ENCODE data around the gene CLDND1.

CLDND1 gene

DNA sequence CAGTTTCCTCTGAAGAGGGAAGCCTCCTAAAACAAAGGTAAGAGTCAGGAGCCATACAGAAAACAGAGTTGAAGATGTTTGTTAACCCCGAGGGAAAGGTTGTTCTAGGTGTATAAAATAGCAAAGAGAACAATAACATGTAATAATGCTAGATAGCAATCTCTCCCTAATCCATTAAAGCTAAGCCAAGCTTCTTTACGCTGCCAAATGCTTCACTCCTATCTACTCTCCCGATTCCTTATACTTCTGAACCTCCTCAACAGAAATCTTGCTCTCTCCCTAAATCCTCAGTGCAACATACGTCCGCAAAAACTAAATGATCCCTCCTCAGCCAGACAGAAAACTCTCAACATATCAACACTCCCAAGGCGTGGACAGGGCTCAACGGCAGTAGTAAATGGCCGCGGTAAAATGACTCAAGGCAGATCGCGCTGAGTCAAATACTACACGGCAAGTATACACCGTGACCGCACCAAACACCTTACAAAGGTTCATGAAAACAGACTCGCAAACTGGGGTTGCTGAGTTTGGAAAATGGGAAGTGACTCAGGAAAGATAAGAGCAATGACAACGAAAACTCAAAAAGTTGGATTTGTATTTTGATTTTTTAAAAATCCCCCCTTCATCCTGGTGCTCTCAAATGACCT, 682 bp downstream of the CLDND1 start:
- intact Hi-C loops (cut with DNase I) = no loop called here
- peak in 6 of 10 donors; percentile 17 to 85 (median 28) for DNase-seq

DNA sequence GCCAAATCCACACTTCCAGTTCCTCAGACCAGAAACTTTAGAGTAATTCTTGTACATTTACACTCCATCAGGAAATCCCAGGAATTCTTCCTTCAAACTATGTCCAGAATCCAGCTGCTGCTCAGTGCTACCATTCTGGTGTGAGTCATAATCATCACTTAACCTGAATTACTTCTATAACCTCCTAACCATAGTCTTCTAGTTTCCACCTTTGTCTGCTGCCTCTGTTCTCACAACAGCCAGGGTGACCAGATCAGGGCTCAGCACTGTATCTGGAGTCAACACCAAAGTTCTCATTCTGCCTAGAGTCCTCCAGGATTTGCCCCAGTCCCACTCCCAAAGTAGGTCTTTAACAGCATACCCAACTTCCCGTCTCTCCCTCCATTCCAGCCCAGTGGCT, 3.4 kb downstream of the CLDND1 start:
- intact Hi-C loops (cut with DNase I) = no loop called here
- DNase-seq = peak in 1 of 10 donors; percentile 13

DNA sequence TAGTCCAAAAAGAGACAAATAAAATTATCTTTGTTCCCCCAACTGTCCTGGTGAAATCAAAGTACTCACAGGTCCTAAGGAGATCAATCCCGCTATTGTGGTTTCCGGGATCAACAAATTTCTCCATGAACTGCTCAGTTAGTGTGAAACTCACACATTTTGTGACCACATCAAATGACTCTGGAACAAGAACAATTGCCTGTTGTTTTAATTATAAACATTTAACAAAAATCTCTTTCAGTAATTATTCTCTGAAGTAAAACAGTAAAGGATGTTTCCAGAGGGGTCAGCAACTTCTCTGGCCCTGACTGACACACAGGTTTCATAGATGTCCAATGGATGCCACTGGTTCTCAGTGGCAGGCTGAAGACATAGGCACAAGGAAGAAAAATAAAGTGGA, 3.9 kb downstream of the CLDND1 start:
- intact Hi-C loops (cut with DNase I) = no loop called here
- peak in 1 of 10 donors; percentile 43 for DNase-seq

DNA sequence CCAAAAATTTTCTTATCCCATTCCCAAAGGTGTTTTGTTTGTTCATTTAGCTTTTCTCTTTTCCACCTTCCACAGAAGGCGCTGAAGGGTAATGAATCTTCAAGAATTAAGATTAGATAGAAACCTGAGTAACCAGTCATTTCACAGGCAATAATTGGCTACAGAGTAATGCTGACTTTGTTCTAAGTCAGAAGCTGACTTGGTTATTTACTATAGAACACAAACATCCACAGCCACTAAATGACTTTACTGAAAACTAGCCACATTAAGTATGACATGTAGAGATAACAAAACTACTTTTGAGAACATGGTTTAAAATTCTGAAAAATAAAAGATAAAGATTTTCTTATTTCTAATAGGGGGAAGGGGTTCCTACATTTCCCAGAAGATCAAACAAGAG, 7.8 kb downstream of the CLDND1 start:
- no peak for DNase-seq
- intact Hi-C loops (cut with DNase I) = no loop called here

DNA sequence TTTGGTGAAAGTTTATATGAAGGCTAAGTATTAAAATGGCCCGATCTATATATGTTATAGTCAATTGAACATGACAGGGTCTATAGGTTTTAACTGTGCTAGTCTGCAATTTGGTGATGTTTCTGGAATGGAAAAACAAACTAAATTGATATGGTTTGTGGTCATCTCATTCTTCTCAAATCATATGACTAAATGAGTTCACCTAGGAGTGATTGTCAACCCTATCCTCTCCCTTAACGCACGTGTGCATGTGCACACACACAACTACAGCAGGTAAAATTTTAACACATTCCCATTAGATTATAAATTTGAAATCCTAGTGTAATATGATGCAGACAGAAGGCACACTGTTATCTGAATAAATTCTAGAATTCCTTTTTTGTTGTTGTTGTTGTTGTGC, 9.0 kb downstream of the CLDND1 start:
- no peak for DNase-seq
- intact Hi-C loops (cut with DNase I) = no loop called here

DNA sequence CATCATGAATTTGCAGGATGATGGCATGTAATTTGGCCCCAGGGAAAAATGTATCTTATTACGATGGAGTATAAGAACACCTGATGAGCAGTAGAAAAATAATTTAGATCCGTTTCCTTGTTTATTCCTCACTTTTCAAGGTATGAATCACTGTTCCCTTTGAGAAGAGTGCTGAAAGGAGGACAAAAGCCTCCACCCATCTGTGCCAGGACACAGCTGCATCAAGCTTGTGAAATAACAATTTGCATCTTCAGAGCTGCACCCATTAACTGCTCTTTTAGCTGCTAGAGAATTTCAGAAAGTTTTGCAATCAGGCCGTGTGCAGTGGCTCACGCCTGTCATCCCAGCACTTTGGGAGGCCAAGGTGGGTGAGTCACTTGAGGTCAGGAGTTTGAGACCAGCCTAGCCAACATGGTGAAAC, 9.6 kb downstream of the CLDND1 start:
- peak in 1 of 10 donors; percentile 17 for DNase-seq
- intact Hi-C loops (cut with DNase I) = no loop called here

DNA sequence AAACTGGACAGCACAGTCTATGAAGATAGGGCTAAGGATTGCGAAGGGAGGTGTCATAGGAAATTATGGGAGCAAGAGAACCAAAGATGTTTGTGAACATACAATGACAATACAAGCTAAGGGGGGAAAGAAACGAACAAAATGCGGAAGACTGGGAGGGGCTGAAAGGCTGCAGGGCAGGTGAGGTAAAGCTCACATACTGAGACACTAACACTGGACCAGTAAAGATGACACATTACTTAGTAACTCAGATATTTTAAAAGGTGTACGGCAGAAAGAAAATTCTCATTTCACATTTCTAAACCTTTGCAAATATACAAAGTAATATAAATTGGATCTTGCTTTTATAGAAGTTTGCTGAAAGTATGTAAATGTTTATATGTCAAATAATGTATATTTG, 10.1 kb downstream of the CLDND1 start:
- no peak for DNase-seq
- intact Hi-C loops (cut with DNase I) = no loop called here

DNA sequence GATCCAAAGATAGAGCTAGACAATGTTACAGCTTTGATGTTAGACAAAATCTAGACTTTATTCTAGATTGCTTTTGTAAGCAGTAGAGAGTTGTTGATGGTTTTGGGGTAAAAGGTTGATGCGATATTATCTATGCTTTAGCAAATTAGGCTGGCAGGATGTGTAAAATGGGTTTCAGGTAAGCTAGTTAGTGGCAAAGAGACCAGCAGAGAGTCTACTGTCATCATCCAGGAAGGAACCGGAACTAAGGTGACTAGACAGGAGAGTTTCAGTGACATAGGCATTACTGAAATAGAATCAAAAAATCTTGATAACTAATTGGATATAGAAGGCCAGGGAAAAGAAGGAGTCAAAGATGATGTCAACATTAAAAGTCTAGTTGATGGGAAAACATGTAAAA, 14.1 kb downstream of the CLDND1 start:
- no peak for DNase-seq
- intact Hi-C loops (cut with DNase I) = no loop called here

DNA sequence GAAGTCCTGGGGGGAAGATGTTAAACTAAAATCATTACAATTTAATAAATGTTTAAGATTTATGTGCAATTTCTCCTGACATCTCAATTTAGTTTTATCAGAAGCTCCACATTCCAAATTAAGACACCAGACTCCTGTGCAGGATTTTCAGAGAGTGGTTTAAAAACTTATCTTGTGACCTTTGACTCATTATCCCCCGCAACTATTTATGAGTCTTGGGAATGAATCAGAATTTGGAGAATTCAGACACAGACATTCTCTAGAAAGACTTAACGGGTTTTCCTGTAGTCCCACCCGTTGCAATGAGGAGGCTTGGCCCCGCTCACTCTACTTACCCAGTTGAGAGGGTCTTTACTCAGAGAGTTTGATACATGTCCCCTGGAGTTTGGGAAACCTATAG, 18.2 kb downstream of the CLDND1 start:
- intact Hi-C loops (cut with DNase I) = no loop called here

DNA sequence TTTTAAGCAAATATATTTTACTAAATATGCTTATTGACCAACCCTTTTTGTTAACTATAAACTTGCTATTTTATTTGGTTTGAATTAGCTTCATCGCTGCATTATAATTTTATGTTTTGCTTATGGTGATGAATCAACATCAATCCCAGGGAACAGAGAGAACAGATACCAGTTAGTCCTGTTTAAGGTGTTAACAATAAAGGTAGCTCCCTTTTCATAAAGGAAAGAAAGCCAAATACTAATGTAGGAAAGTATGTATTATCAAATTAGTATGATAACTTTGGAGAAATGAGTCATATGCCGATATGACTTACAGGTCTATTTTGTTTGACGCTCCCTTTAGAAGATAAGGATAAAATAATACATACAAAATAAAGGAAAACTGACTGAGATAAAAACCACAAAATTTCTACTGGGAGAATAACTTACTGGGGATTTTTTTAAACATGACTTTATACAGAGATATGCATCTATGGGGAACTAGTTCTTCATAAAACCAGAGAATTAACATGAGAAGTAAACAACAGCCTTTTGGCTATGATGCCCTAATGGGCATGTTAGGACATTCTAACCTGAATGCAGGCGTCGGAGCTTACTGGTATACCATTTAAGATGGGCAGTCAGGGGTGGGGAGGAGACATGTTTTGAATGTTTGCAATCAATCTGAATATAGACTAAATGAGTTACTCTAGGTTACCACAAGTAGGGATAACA, 20.7 kb downstream of the CLDND1 start:
- intact Hi-C loops (cut with DNase I) = no loop called here

More for the DNA sequence above, 18.2 kb downstream of the CLDND1 start:
- DNase-seq = no peak

DNA sequence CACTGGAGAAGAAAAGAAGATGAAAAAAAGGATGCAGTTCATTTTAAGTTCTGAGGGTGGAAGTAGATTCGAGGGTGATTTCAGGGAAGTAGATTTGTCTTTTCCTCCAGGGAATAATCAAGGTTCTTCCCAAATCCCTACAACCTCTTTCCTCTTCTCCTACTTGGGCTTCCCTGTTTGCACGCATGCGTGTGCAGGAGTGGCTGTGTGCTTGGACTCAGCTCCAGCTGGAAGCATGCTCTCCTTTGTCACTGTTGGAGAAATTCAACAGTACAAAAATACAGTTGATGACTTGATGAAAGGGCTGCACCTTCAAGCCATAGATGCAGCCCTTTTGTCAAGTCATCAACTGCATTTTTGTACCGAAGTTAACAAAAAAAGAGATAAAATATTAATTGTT, 21.4 kb downstream of the CLDND1 start:
- intact Hi-C loops (cut with DNase I) = no loop called here
- DNase-seq = peak in 3 of 10 donors; percentile 13 to 83 (median 60)

More for the DNA sequence above, 20.7 kb downstream of the CLDND1 start:
- no peak for DNase-seq

DNA sequence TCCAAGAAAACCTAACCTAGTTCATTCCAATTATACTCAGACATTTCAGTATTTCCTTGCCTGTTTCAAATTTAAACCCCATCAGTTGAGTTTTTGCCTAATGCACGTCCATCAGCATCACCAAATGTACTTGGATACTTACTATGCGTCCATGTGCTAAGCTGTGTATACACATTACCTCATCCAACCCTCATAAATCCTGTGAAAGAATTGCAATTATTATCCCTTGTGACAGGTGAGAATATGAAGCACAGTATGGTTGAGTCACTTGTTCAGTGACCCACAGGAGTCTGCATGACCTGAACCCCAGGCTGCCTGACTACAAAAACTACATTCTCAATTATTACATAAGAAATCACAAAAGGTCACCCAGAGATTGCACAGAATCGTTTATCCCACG, 22.7 kb downstream of the CLDND1 start:
- no peak for DNase-seq
- intact Hi-C loops (cut with DNase I) = no loop called here

DNA sequence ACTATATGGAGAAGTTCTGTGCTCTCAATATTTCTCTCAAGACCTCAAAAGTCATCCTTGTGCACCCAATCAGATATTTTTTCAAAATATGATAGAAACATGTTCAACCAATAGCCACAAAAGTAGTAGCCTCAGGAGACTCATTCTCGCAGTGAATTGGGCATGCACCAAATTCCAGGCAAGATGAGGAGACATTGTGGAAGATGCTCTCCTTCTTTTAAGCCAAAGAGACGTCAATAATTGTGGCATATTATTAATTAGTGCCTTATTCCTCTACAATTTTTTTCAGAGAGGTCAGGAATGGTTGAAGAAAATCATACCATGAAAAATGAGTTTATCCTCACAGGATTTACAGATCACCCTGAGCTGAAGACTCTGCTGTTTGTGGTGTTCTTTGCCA, 25.3 kb downstream of the CLDND1 start, which contains the start of gene OR5K2:
OR5K2 (plus strand) TSS at position 301 of the 400 bp plus-strand sequence; CDS start at position 301, 0 bp downstream.
- no peak for DNase-seq
- intact Hi-C loops (cut with DNase I) = no loop called here

DNA sequence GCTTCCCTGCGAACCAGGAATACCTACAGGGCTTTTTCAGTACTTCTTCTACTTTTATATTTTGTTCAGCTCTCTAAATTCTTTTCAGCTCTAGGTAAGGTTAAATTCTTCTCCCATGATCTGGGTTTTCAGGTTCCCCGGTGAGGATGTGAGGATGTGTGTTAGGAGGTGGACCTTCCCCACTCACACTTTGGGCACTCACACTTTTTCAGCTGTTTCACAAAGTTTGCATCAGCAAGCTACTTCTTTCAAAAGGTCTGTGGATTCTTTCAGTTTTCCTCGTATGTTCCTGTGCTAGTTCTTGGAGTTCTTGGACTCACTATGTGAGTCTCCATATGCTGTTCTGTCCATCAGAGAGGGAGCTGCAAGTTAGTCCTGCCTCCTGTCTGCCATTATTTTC, 39.1 kb downstream of the CLDND1 start:
- intact Hi-C loops (cut with DNase I) = no loop called here
- no peak for DNase-seq

DNA sequence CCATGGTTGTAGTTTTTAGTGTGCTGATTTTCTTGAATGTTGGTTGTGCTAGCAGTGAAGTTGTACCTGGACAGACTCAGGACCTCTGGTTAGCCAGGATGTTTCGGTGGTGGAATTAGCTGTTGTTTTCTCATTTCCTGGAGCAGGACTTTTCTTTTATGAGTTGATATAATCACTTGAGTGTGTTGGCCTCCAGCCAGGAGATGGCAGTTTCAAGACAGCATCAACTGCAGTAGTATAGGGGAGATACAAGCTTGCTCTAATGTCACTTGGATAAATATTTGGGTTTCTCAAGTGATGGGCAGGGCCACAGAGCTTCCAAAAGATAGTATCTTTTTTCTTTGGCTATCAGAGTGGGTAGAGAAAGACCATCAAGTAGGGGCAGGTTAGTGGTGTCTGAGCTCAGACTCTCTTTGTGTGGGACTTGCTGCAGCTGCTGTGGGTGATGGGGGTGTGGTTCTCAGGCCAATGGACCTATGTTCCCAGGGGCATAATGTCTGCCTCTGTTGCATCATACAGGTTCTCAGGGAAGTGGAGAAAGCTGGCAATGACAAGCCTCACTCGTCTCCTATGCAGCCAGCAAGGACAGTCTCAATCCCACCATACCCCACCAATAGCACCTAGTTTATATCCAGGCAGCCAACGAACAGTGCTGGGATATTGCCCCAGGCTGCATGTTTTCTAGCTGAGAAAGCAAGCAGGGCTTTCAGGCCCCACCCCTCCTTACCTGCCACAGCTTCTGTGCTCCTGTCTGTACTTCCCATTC, 39.8 kb downstream of the CLDND1 start:
- intact Hi-C loops (cut with DNase I) = no loop called here
- peak in 1 of 10 donors; percentile 51 for DNase-seq

Measured in posterior cingulate gyrus (tissue), 11 donors.